GM12865 (cell line): ENCODE measurements around the gene IL36RN.

Experiments used
- DNase-seq: peaks from one replicate; pipeline ENCODE4 v3.0.0; 2010; ENCODE audit warnings: low read depth
- H3K4me3 ChIP-seq: 2 replicates; pipeline ENCODE4 v1.5.1; 2011; ENCODE audit warnings: mild to moderate bottlenecking, low read depth, low read length, control low read depth
- CTCF ChIP-seq: IDR thresholded peaks from 2 replicates; pipeline ENCODE4 v1.5.1; 2011; ENCODE audit warnings: low read length, control low read depth, low read depth, inconsistent platforms; ENCODE audit not compliant: insufficient read depth; ENCODE audit errors: missing control alignments

IL36RN gene

GRCh38 chr2:113027691-113028090 lies 31.3 kb upstream of the IL36RN start:
- no peak for TF ChIP-seq CTCF
- DNase-seq: no peak
- H3K4me3 ChIP-seq: no peak overlapping the region

- H3K4me3 ChIP-seq: no peak overlapping the region
- no peak for DNase-seq
- no peak for TF ChIP-seq CTCF
These were observed 30.9 kb upstream of the IL36RN start for GRCh38 chr2:113028112-113028511.

- TF ChIP-seq CTCF: no peak
- DNase-seq: no peak
- no peak overlapping the region for H3K4me3 ChIP-seq
These were observed 26.3 kb upstream of the IL36RN start for GRCh38 chr2:113032737-113033136.

- no peak for TF ChIP-seq CTCF
- no peak overlapping the region for H3K4me3 ChIP-seq
- no peak for DNase-seq
These were observed 25.0 kb upstream of the IL36RN start for GRCh38 chr2:113034016-113034415.

- no peak overlapping the region for H3K4me3 ChIP-seq
- no peak for TF ChIP-seq CTCF
- no peak for DNase-seq
These were observed 22.2 kb upstream of the IL36RN start for GRCh38 chr2:113036763-113037162.

- H3K4me3 ChIP-seq: no peak overlapping the region
- TF ChIP-seq CTCF: no peak
- DNase-seq: no peak
These were observed 20.7 kb upstream of the IL36RN start for GRCh38 chr2:113038291-113038690.

GRCh38 chr2:113039158-113039557 lies 19.8 kb upstream of the IL36RN start:
- no peak for TF ChIP-seq CTCF
- no peak overlapping the region for H3K4me3 ChIP-seq
- no peak for DNase-seq
